Mesendoderm (in vitro differentiated cells): ENCODE data around the gene PAPOLB.

Experiments
- DNase-seq: peaks from one replicate; pipeline ENCODE4 v3.0.0; 2013
- H2AK5ac ChIP-seq: 2 replicates; pipeline ENCODE4 v1.6.1; 2013; ENCODE audit warnings: low read length, inconsistent platforms
- H2BK120ac ChIP-seq: 2 replicates; pipeline ENCODE4 v1.6.1; 2013; ENCODE audit warnings: low read depth, mild to moderate bottlenecking, low read length, moderate library complexity, mixed read lengths
- H2BK15ac ChIP-seq: replicated peaks from 2 replicates; pipeline ENCODE4 v1.6.1; 2013; ENCODE audit warnings: low read depth, mild to moderate bottlenecking, moderate library complexity
- H2BK5ac ChIP-seq: 2 replicates; pipeline ENCODE4 v1.6.1; 2013; ENCODE audit warnings: low read length, inconsistent platforms
- H3K18ac ChIP-seq: 2 replicates; pipeline ENCODE4 v1.6.1; 2013; ENCODE audit warnings: mild to moderate bottlenecking, low read length, mixed read lengths
- H3K23ac ChIP-seq: one replicate; pipeline ENCODE4 v1.6.1; 2013; ENCODE audit warnings: low read length
- H3K27ac ChIP-seq: 2 replicates; pipeline ENCODE4 v1.5.1; 2013; ENCODE audit warnings: low read depth, mild to moderate bottlenecking, inconsistent platforms, low read length, moderate library complexity
- H3K27me3 ChIP-seq: 2 replicates; pipeline ENCODE4 v1.6.1; 2013; ENCODE audit warnings: low read length, control low read depth, mild to moderate bottlenecking, inconsistent platforms; ENCODE audit not compliant: insufficient read depth, poor library complexity
- H3K36me3 ChIP-seq: 2 replicates; pipeline ENCODE4 v1.6.1; 2013; ENCODE audit warnings: low read length, inconsistent platforms; ENCODE audit not compliant: control insufficient read depth, insufficient read depth
- H3K4ac ChIP-seq: one replicate; pipeline ENCODE4 v1.6.1; 2013; ENCODE audit warnings: low read depth, mild to moderate bottlenecking, low read length, moderate library complexity
- H3K4me1 ChIP-seq: 2 replicates; pipeline ENCODE4 v1.6.1; 2013; ENCODE audit warnings: low read depth, low read length, inconsistent platforms; ENCODE audit not compliant: control insufficient read depth
- H3K4me2 ChIP-seq: 2 replicates; pipeline ENCODE4 v1.6.1; 2013; ENCODE audit warnings: low read length
- H3K4me3 ChIP-seq: 2 replicates; pipeline ENCODE4 v1.5.1; 2013; ENCODE audit warnings: mild to moderate bottlenecking, low read length
- H3K56ac ChIP-seq: one replicate; pipeline ENCODE4 v1.6.1; 2013; ENCODE audit warnings: low read length
- H3K79me1 ChIP-seq: 2 replicates; pipeline ENCODE4 v1.6.1; 2013; ENCODE audit warnings: low read length, inconsistent platforms
- H3K79me2 ChIP-seq: 2 replicates; pipeline ENCODE4 v1.6.1; 2013; ENCODE audit warnings: mild to moderate bottlenecking, low read length; ENCODE audit not compliant: control insufficient read depth, insufficient read depth
- H3K9ac ChIP-seq: 2 replicates; pipeline ENCODE4 v1.6.1; 2013; ENCODE audit warnings: low read length, inconsistent platforms
- H4K5ac ChIP-seq: one replicate; pipeline ENCODE4 v1.6.1; 2013; ENCODE audit warnings: low read length
- H4K8ac ChIP-seq: one replicate; pipeline ENCODE4 v1.6.1; 2013; ENCODE audit warnings: low read depth, mild to moderate bottlenecking, control low read depth, low read length, moderate library complexity
- WGBS: extraction: QIAGEN DNeasy Blood & Tissue Kit; methylation state at CpG from one replicate; pipeline ENCODE4 v1.1.7; 2013; ENCODE audit warnings: low lambda C conversion rate, missing lambda C conversion rate; ENCODE audit not compliant: insufficient coverage; ENCODE audit errors: extremely low coverage; 5-methylcytosine and 5-hydroxymethylcytosine counted together

Gene PAPOLB

DNA sequence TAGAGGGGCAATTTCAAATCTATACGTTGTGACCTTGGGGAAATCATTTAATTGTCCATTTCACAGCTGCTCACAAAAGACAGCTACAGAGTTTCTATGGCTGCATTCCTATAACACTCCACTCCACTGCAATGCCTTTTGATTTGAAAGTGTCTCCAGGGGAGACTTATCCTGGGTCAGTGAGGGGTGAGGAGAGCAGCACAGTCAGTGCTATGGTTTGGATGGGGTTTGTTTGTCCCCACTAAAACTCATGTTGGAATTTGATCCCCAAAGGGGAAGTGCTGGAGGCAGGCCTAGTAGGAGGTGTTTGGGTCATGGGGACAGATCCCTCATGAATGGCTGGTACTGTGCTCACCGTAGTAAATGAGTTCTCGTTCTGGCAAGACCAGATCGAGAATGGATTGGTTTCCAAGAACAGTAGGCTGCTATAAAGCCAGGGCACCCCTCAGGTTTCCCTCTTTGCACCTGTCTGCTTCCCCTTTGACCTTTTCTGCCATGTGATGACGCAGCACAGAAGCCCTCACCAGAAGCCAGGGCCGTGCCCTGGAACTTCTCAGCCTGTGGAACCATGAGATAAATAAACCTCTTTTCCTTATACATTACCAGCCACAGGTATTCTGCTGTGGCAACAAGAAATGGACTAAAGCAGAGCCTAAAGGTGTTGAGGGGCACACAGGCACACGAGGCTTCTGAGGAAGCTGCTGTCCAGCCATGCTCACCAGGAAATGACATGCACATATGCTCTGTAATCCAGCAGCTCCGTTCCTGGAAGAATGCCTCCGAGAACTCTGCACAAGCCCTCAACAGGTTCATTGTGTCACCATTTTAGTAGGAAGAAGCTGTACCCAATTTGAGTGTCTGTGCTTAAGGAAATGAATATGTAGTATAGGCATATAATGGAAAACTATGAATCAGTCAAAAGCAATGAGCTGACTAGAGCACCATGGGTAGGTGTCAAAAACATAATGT, 5.0 kb upstream of the PAPOLB start:
- Histone ChIP-seq H3K27ac (no peak overlapping the region), H3K79me1 (no peaks in the 10 kb centered on the region), H3K79me2 (no peaks in the 10 kb centered on the region), H3K23ac (no peak overlapping the region), H3K27me3 (no peaks in the 10 kb centered on the region), H2BK5ac (no peak overlapping the region), H3K9ac (no peak overlapping the region), H2BK15ac (no peak overlapping the region), H3K4me3 (no peak overlapping the region), H3K18ac (no peak overlapping the region), H3K4me1 (peaks cover under 1% of the 10 kb centered on the region), H4K5ac (no peak overlapping the region), H3K36me3 (no peaks in the 10 kb centered on the region), H2AK5ac (no peak overlapping the region), H3K56ac (no peak overlapping the region), H3K4ac (no peak overlapping the region), H3K4me2 (no peak overlapping the region), H2BK120ac (no peak overlapping the region), H4K8ac (no peak overlapping the region)
- WGBS = no CpG with 5 or more reads among the region's 9 CpGs
- DNase-seq = no peak

GRCh38 chr7:4862156-4862555, 326 bp upstream of the PAPOLB start:
- H3K4me3 ChIP-seq = no peak overlapping the region
- H3K79me2 ChIP-seq = no peaks in the 10 kb centered on the region
- DNase-seq = no peak
- H3K4ac ChIP-seq = no peak overlapping the region
- H2BK120ac ChIP-seq = no peak overlapping the region
- no peaks in the 10 kb centered on the region for H3K79me1 ChIP-seq
- no peak overlapping the region for H2BK5ac ChIP-seq
- no peaks in the 10 kb centered on the region for H3K27me3 ChIP-seq
- H4K8ac ChIP-seq = no peak overlapping the region
- WGBS = no CpG with 5 or more reads among the region's 14 CpGs
- no peak overlapping the region for H4K5ac ChIP-seq
- no peaks in the 10 kb centered on the region for H3K4me1 ChIP-seq
- H2AK5ac ChIP-seq = no peak overlapping the region
- no peak overlapping the region for H3K27ac ChIP-seq
- no peak overlapping the region for H3K18ac ChIP-seq
- no peak overlapping the region for H3K23ac ChIP-seq
- H3K9ac ChIP-seq = no peak overlapping the region
- H3K4me2 ChIP-seq = no peak overlapping the region
- H3K56ac ChIP-seq = no peak overlapping the region
- no peaks in the 10 kb centered on the region for H3K36me3 ChIP-seq
- no peak overlapping the region for H2BK15ac ChIP-seq

GRCh38 chr7:4861227-4861626, 603 bp downstream of the PAPOLB start:
- no CpG with 5 or more reads among the region's 11 CpGs for WGBS
- Histone ChIP-seq H3K9ac (no peak overlapping the region), H3K27ac (no peak overlapping the region), H4K5ac (no peak overlapping the region), H2AK5ac (no peak overlapping the region), H3K36me3 (no peaks in the 10 kb centered on the region), H3K4me2 (no peak overlapping the region), H4K8ac (no peak overlapping the region), H2BK5ac (no peak overlapping the region), H3K4me1 (no peaks in the 10 kb centered on the region), H3K56ac (no peak overlapping the region), H2BK15ac (no peak overlapping the region), H2BK120ac (no peak overlapping the region), H3K27me3 (no peaks in the 10 kb centered on the region), H3K79me1 (no peaks in the 10 kb centered on the region), H3K23ac (no peak overlapping the region), H3K4me3 (no peak overlapping the region), H3K4ac (no peak overlapping the region), H3K18ac (no peak overlapping the region), H3K79me2 (no peaks in the 10 kb centered on the region)
- DNase-seq = no peak

DNA sequence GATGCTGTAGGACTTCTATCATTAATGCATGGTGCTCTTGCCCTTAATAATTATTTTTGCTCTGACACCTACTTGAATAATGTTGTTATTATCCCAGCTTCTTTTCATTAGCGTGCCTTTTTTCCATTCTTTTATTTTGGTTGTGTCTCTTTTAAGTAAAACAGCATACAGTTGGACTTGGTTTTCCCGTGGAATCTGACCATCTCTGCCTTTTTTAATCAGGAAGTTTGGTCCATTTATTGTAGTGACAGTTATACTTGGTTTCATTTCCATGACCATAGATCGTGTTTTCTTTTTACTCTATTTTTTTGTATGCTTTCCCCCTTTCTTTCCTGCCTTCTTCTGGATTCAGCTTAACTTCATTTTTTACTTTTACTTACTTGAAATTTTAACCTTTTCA, 4.6 kb downstream of the PAPOLB start:
- Histone ChIP-seq H4K8ac (no peak overlapping the region), H4K5ac (no peak overlapping the region), H3K79me2 (no peaks in the 10 kb centered on the region), H2AK5ac (no peak overlapping the region), H3K4me2 (no peak overlapping the region), H3K4ac (no peak overlapping the region), H2BK5ac (no peak overlapping the region), H3K27me3 (no peaks in the 10 kb centered on the region), H3K79me1 (no peaks in the 10 kb centered on the region), H3K27ac (no peak overlapping the region), H2BK15ac (no peak overlapping the region), H3K36me3 (no peaks in the 10 kb centered on the region), H3K9ac (no peak overlapping the region), H3K4me3 (no peak overlapping the region), H3K23ac (no peak overlapping the region), H3K4me1 (no peaks in the 10 kb centered on the region), H3K18ac (no peak overlapping the region), H3K56ac (no peak overlapping the region), H2BK120ac (no peak overlapping the region)
- no CpG with 5 or more reads among the region's 3 CpGs for WGBS
- no peak for DNase-seq

DNA sequence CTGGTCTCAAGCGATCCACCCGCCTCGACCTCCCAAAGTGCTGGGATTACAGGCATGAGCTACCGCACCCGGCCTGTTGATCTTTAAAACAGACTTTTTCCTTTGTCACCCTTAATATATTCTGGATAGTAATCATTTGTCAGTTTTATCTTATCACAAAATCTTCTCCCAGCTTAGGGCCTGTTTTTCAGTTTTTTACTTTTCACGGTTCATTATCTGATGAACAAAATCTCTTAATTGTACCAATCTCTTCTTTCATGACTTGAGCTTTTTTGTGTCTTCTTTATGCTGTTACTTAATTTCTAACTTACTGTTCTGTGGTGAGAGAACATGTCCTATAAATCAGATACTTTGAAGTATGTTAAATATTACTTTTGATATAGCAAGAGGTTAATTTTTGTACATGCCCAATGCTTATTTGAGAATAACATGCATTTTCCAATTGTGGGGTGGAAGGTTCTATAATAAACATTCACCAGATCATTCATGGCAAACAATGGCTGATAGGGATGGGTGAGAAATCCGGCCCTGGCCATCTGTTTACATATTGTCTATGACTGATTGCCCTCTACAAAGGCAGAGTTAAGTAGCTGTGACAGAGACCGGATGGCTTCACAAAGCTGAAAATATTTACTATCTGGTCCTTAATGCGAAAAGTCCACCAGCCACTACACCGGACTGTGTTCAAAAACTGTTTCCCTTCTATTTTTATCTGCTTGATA, 5.3 kb downstream of the PAPOLB start:
- WGBS = no CpG with 5 or more reads among the region's 10 CpGs
- H3K27ac ChIP-seq = no peak overlapping the region
- H4K8ac ChIP-seq = no peak overlapping the region
- no peak overlapping the region for H2BK120ac ChIP-seq
- no peak overlapping the region for H3K18ac ChIP-seq
- DNase-seq = no peak
- no peak overlapping the region for H4K5ac ChIP-seq
- no peaks in the 10 kb centered on the region for H3K36me3 ChIP-seq
- H3K79me1 ChIP-seq = no peaks in the 10 kb centered on the region
- no peak overlapping the region for H3K56ac ChIP-seq
- no peak overlapping the region for H2AK5ac ChIP-seq
- no peak overlapping the region for H2BK15ac ChIP-seq
- no peak overlapping the region for H3K4me2 ChIP-seq
- H3K4me1 ChIP-seq = no peaks in the 10 kb centered on the region
- no peak overlapping the region for H3K4ac ChIP-seq
- H3K4me3 ChIP-seq = no peak overlapping the region
- H3K27me3 ChIP-seq = no peaks in the 10 kb centered on the region
- no peak overlapping the region for H3K23ac ChIP-seq
- H3K9ac ChIP-seq = no peak overlapping the region
- H2BK5ac ChIP-seq = no peak overlapping the region
- no peaks in the 10 kb centered on the region for H3K79me2 ChIP-seq
